ENCODE results near the gene RNH1. TPM values are rescaled to one million over a fixed set of nuclear protein-coding genes. Genes with fewer than 3 reads are reported as not detected.
A peak's percentile ranks its signal among the peaks of the same experiment; 100 is the strongest.

The RNH1 gene
- total RNA-seq, 4 donors from 2014 or later, result 138 to 197 (median 159) TPM

GRCh38 chr11:529728-530411 is 22.8 kb upstream of the RNH1 start:
- DNase-seq (no peak), ATAC-seq (no peak)
- Histone ChIP-seq H3K4me1 (peaks cover 18 to 25% of the 10 kb centered on the region in 2 donors), H3K9me3 (no peaks in the 10 kb centered on the region), H3K36me3 (peaks cover 0 to 21% of the 10 kb centered on the region in 2 donors), H3K27me3 (no peaks in the 10 kb centered on the region), H3K4me3 (no peak overlapping the region), H3K27ac (no peak overlapping the region)
- TF ChIP-seq POLR2A (IDR thresholded peaks at IDR 0.05), result no peak
- TF ChIP-seq CTCF (IDR thresholded peaks at IDR 0.05 in 4 of 5, conservative IDR thresholded peaks at IDR 0.05 in 1 of 5), result no peak
- in situ Hi-C loops (cut with MboI; ENCODE audit: low sequenced_read_pairs in 4 of 4), result no loop called here
- intact Hi-C loops (cut with DNase I; ENCODE audit: low total_unique reads), result no loop called here

- in situ Hi-C loops (cut with MboI; ENCODE audit: low sequenced_read_pairs in 4 of 4), result no loop called here
- peaks cover 13 to 18% of the 10 kb centered on the region in 2 donors for H3K4me1 ChIP-seq
These were observed 22.0 kb upstream of the RNH1 start for GRCh38 chr11:528815-529727.

DNA sequence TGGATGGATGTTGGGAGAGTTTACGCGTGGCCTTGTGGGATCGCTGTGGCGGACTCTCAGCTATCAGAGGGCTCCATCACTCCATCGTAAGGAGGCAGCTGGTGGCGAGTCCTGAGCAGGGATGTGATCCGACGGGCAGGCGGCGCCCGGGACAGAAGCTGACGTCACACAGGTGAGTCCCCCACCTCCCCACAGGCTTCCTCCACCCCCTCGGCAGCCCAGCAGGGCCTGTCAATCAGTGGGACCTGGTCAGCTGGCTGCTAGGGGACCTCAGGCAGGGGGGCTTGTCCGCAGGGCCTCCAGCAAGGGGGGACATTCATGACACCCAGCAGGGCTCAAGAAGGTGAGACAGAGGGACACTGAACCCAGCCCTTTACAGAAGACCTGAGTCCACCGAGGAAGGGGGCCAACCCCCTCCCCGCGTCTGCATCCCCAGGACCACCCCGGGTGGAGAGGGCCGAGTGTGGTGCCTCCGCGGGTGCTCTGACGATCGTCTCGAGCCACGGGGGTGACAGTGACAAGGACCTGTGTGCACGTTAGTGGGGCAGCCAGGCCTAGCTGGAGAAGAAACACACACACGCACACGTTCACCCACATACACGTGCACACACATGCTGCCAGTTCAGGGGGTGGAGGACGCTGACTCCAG is 21.2 kb upstream of the RNH1 start:
- peak; percentile 18 to 41 for ATAC-seq
- H3K27ac ChIP-seq, result no peak overlapping the region
- H3K9me3 ChIP-seq, result no peaks in the 10 kb centered on the region
- H3K36me3 ChIP-seq, result peaks cover 0 to 14% of the 10 kb centered on the region in 2 donors
- in situ Hi-C loops (cut with MboI; ENCODE audit: low sequenced_read_pairs in 4 of 4), result no loop called here
- intact Hi-C loops (cut with DNase I; ENCODE audit: low total_unique reads), result no loop called here
- no peaks in the 10 kb centered on the region for H3K27me3 ChIP-seq
- no peak for TF ChIP-seq POLR2A (IDR thresholded peaks at IDR 0.05)
- TF ChIP-seq CTCF (IDR thresholded peaks at IDR 0.05 in 4 of 5, conservative IDR thresholded peaks at IDR 0.05 in 1 of 5), result no peak
- peaks cover 7 to 12% of the 10 kb centered on the region in 2 donors for H3K4me1 ChIP-seq
- H3K4me3 ChIP-seq, result no peak overlapping the region
- DNase-seq, result no peak

More at GRCh38 chr11:528815-529727, 22.0 kb upstream of the RNH1 start:
- H3K4me3 ChIP-seq, result no peak overlapping the region
- no peak for TF ChIP-seq POLR2A (IDR thresholded peaks at IDR 0.05)
- TF ChIP-seq CTCF (IDR thresholded peaks at IDR 0.05 in 4 of 5, conservative IDR thresholded peaks at IDR 0.05 in 1 of 5), result no peak
- peaks cover 0 to 21% of the 10 kb centered on the region in 2 donors for H3K36me3 ChIP-seq
- H3K27ac ChIP-seq, result no peak overlapping the region
- intact Hi-C loops (cut with DNase I; ENCODE audit: low total_unique reads), result no loop called here
- no peaks in the 10 kb centered on the region for H3K9me3 ChIP-seq
- H3K27me3 ChIP-seq, result no peaks in the 10 kb centered on the region
- ATAC-seq, result peak; percentile 35 to 69
- DNase-seq, result peak in 1 of 2 donors; percentile 44

- no peak for ATAC-seq
- TF ChIP-seq POLR2A (IDR thresholded peaks at IDR 0.05) (no peak), CTCF (IDR thresholded peaks at IDR 0.05 in 4 of 5, conservative IDR thresholded peaks at IDR 0.05 in 1 of 5) (no peak)
These were observed 19.1 kb upstream of the RNH1 start for GRCh38 chr11:526192-526591.

More at GRCh38 chr11:526192-526591, 19.1 kb upstream of the RNH1 start:
- in situ Hi-C loops (cut with MboI; ENCODE audit: low sequenced_read_pairs in 4 of 4), result no loop called here
- H3K9me3 ChIP-seq, result no peaks in the 10 kb centered on the region
- H3K4me3 ChIP-seq, result no peak overlapping the region
- no peaks in the 10 kb centered on the region for H3K27me3 ChIP-seq
- intact Hi-C loops (cut with DNase I; ENCODE audit: low total_unique reads), result no loop called here
- DNase-seq, result no peak
- H3K27ac ChIP-seq, result no peak overlapping the region
- no peaks in the 10 kb centered on the region for H3K36me3 ChIP-seq
- peaks cover 7 to 12% of the 10 kb centered on the region in 2 donors for H3K4me1 ChIP-seq
